GM19099 (cell line): ENCODE data around the gene KLC4.

ENCODE experiments used
- POLR2A ChIP-seq: IDR thresholded peaks from 3 replicates; pipeline ENCODE4 v1.6.1; 2011; ENCODE audit warnings: low read depth; ENCODE audit not compliant: insufficient read length; ENCODE audit errors: extremely low read depth

The KLC4 gene

GRCh38 chr6:43096451-43097097, 37.1 kb downstream of the KLC4 start:
- TF ChIP-seq POLR2A: no peak

- no peak for TF ChIP-seq POLR2A
Measured at GRCh38 chr6:43097098-43097489, 37.7 kb downstream of the KLC4 start.

GRCh38 chr6:43097502-43097901, 38.1 kb downstream of the KLC4 start:
- no peak for TF ChIP-seq POLR2A

GRCh38 chr6:43101497-43101896, 42.1 kb downstream of the KLC4 start:
- TF ChIP-seq POLR2A: no peak

- TF ChIP-seq POLR2A: no peak
Measured at GRCh38 chr6:43103253-43103876, 43.9 kb downstream of the KLC4 start.

GRCh38 chr6:43105538-43106222, 46.2 kb downstream of the KLC4 start:
- no peak for TF ChIP-seq POLR2A

GRCh38 chr6:43107344-43108062, 48.1 kb downstream of the KLC4 start:
- no peak for TF ChIP-seq POLR2A

GRCh38 chr6:43113431-43114260, 54.2 kb downstream of the KLC4 start:
- no peak for TF ChIP-seq POLR2A

- TF ChIP-seq POLR2A: no peak
Measured at GRCh38 chr6:43115365-43115764, 55.9 kb downstream of the KLC4 start.

GRCh38 chr6:43119482-43119881, 60.1 kb downstream of the KLC4 start:
- TF ChIP-seq POLR2A: no peak

GRCh38 chr6:43120101-43120763, 60.8 kb downstream of the KLC4 start:
- TF ChIP-seq POLR2A: no peak

GRCh38 chr6:43120944-43121913, 61.8 kb downstream of the KLC4 start:
- TF ChIP-seq POLR2A: no peak

- TF ChIP-seq POLR2A: no peak
Measured at GRCh38 chr6:43122146-43122545, 62.7 kb downstream of the KLC4 start.

GRCh38 chr6:43123461-43124314, 64.3 kb downstream of the KLC4 start:
- no peak for TF ChIP-seq POLR2A
